AG09319 (cell line): ENCODE results near the gene STAM.

ENCODE experiments used
- DNase-seq: peaks from one replicate; pipeline ENCODE4 v3.0.0-alpha.2; 2010; ENCODE audit warnings: low read depth; ENCODE audit errors: extremely low read depth
- CTCF ChIP-seq: IDR thresholded peaks from 2 replicates; pipeline ENCODE4 v1.5.1; 2011; ENCODE audit warnings: low read depth, mild to moderate bottlenecking, inconsistent platforms, low read length, moderate library complexity

Gene STAM

GRCh38 chr10:17693009-17693408 is 49.1 kb downstream of the STAM start:
- no peak for TF ChIP-seq CTCF
- DNase-seq, result no peak

- no peak for TF ChIP-seq CTCF
Observed at GRCh38 chr10:17698696-17699095, 54.7 kb downstream of the STAM start.

GRCh38 chr10:17701301-17701700 is 57.4 kb downstream of the STAM start:
- no peak for TF ChIP-seq CTCF
- DNase-seq, result no peak

More at GRCh38 chr10:17698696-17699095, 54.7 kb downstream of the STAM start:
- DNase-seq, result no peak

GRCh38 chr10:17703706-17704105 is 59.8 kb downstream of the STAM start:
- no peak for TF ChIP-seq CTCF
- DNase-seq, result no peak

DNA sequence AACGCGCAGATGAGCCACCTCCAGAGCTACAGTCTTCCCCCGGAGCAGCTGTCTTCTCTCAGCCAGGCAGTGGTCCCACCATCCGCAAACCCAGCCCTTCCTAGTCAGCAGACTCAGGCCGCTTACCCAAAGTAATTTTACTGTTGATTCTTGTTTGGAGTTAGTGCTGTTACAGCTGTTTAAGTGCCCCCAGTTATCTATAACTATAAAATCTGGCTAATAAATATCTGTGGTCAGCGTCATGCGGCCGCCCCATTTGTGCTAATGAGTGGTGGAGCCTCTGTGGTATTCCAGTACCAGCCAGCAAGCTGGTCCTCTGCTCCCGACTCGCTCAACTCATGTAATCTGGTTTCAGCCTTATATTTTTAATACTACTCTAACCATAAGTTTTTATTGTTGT is 64.9 kb downstream of the STAM start:
- no peak for TF ChIP-seq CTCF
- no peak for DNase-seq

DNA sequence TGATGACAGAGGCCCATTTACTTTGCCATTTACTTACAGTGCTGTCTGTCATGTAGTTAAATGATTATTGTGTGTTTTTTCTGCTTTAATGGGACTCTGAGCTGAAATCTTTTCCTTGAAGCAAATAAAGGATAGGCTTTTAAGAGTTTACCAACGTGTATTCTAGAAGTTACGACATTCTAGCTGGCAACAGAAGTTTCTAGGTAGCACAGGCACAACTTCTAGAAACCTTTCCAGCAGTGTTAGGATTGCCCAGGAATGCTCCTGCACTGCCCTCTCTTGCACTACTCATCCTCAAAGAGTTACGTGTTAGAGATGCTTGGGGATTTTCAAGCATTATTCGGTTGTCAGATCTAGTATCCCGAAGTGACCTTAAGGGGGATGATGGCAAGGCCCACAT is 65.5 kb downstream of the STAM start:
- no peak for TF ChIP-seq CTCF
- DNase-seq, result no peak

- TF ChIP-seq CTCF, result no peak
- DNase-seq, result no peak
Observed at GRCh38 chr10:17710181-17710580, 66.2 kb downstream of the STAM start.

DNA sequence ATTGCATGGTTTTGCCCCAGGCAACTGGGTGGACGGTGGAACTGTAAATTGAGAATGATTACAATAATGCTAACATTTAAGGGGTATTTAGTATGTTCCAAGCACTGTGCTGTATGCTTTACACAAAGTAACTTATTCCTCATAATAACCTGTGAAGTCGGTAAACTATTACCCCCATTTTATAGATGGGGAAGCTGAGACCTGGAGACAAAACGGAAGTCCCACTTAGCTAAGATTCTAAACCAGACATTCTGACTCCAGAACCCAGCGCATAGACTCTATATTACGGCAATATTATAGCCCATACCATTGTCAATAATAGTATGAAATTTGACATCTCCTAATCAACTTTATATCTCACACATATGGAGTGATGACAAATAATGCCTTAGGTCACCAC is 68.1 kb downstream of the STAM start:
- no peak for DNase-seq
- TF ChIP-seq CTCF, result no peak
